GM23338 (cell line): ENCODE results near the gene STK24.

Source experiments
- CREB1 ChIP-seq: fragments of 250-450 bp; sonication (Bioruptor Pico); IDR thresholded peaks from 2 replicates; pipeline ENCODE4 v1.5.0; 2020; ENCODE audit warnings: low read depth, mild to moderate bottlenecking, moderate library complexity
- EZH2 ChIP-seq: fragments of 200-600 bp; sonication (generic); IDR thresholded peaks from one replicate; pipeline ENCODE4 v1.8.0; 2017; ENCODE audit warnings: antibody characterized with exemption, mild to moderate bottlenecking, low read depth; ENCODE audit not compliant: unreplicated experiment
- POLR2AphosphoS5 ChIP-seq: IDR thresholded peaks from 2 replicates; pipeline ENCODE4 v1.6.1; 2016; ENCODE audit warnings: antibody characterized with exemption, low read depth
- STAT1 ChIP-seq: IDR thresholded peaks from one replicate; pipeline ENCODE4 v1.6.1; 2016; ENCODE audit warnings: antibody characterized with exemption; ENCODE audit not compliant: unreplicated experiment
- TF ChIP-seq, protein P1 (sequence below), 2 experiments: fragments of 200-600 bp in 1 of 2; sonication (generic) in 1 of 2; conservative IDR thresholded peaks; 2 replicates each; pipeline versions ENCODE4 v1.5.1 to v1.6.1; 2016 to 2017; ENCODE audit warnings: antibody characterized with exemption in 2 of 2, low read depth in 2 of 2, mild to moderate bottlenecking in 2 of 2, moderate library complexity in 1 of 2
- TF ChIP-seq, protein P2 (sequence below): IDR thresholded peaks from one replicate; pipeline ENCODE4 v1.6.1; 2018; ENCODE audit warnings: antibody characterized with exemption; ENCODE audit not compliant: unreplicated experiment
- TF ChIP-seq, protein P3 (sequence below): IDR thresholded peaks from 2 replicates; pipeline ENCODE4 v1.6.1; 2016; ENCODE audit warnings: antibody characterized with exemption

DNA sequence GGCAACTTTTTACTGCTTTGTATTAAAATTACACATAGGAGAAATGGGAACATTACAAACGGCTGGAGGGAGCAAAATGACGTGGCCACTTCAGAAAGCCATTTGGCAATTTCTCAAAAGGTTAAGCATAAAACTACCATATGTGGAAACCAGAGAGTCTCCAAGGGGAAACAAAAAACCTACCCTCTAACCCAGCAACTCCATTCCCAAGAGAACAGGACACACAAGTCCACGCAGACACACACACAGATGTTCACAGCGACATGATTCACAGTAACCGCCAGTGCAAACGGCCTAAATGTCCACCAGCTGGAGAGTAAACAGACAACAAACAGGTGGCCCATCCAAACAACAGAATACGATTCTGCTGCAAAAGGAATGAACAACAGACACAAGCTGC is 37.2 kb downstream of the STK24 start:
- TF ChIP-seq, protein P1, sequence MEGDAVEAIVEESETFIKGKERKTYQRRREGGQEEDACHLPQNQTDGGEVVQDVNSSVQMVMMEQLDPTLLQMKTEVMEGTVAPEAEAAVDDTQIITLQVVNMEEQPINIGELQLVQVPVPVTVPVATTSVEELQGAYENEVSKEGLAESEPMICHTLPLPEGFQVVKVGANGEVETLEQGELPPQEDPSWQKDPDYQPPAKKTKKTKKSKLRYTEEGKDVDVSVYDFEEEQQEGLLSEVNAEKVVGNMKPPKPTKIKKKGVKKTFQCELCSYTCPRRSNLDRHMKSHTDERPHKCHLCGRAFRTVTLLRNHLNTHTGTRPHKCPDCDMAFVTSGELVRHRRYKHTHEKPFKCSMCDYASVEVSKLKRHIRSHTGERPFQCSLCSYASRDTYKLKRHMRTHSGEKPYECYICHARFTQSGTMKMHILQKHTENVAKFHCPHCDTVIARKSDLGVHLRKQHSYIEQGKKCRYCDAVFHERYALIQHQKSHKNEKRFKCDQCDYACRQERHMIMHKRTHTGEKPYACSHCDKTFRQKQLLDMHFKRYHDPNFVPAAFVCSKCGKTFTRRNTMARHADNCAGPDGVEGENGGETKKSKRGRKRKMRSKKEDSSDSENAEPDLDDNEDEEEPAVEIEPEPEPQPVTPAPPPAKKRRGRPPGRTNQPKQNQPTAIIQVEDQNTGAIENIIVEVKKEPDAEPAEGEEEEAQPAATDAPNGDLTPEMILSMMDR (conservative IDR thresholded peaks at IDR 0.05; ENCODE audit: low read depth in 2 of 2), result no peak
- no peak for TF ChIP-seq CREB1 (CRISPR knock-in tag)
- TF ChIP-seq POLR2AphosphoS5, result no peak
- TF ChIP-seq, protein P2, sequence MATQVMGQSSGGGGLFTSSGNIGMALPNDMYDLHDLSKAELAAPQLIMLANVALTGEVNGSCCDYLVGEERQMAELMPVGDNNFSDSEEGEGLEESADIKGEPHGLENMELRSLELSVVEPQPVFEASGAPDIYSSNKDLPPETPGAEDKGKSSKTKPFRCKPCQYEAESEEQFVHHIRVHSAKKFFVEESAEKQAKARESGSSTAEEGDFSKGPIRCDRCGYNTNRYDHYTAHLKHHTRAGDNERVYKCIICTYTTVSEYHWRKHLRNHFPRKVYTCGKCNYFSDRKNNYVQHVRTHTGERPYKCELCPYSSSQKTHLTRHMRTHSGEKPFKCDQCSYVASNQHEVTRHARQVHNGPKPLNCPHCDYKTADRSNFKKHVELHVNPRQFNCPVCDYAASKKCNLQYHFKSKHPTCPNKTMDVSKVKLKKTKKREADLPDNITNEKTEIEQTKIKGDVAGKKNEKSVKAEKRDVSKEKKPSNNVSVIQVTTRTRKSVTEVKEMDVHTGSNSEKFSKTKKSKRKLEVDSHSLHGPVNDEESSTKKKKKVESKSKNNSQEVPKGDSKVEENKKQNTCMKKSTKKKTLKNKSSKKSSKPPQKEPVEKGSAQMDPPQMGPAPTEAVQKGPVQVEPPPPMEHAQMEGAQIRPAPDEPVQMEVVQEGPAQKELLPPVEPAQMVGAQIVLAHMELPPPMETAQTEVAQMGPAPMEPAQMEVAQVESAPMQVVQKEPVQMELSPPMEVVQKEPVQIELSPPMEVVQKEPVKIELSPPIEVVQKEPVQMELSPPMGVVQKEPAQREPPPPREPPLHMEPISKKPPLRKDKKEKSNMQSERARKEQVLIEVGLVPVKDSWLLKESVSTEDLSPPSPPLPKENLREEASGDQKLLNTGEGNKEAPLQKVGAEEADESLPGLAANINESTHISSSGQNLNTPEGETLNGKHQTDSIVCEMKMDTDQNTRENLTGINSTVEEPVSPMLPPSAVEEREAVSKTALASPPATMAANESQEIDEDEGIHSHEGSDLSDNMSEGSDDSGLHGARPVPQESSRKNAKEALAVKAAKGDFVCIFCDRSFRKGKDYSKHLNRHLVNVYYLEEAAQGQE, result no peak
- no peak for TF ChIP-seq STAT1
- no peak for TF ChIP-seq EZH2
- TF ChIP-seq, protein P3, sequence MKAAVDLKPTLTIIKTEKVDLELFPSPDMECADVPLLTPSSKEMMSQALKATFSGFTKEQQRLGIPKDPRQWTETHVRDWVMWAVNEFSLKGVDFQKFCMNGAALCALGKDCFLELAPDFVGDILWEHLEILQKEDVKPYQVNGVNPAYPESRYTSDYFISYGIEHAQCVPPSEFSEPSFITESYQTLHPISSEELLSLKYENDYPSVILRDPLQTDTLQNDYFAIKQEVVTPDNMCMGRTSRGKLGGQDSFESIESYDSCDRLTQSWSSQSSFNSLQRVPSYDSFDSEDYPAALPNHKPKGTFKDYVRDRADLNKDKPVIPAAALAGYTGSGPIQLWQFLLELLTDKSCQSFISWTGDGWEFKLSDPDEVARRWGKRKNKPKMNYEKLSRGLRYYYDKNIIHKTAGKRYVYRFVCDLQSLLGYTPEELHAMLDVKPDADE, result no peak
